Stimulated activated CD4-positive, alpha-beta T cell treated with anti-CD3 and anti-CD28 coated beads, Interleukin-4, amount 100 ng/mL, for 1 hour (primary cell): ENCODE measurements around the gene DNAI1.

Experiments
- DNase-seq: peaks from one replicate; pipeline ENCODE4 v3.0.0-alpha.2; 2020

DNAI1 gene

DNA sequence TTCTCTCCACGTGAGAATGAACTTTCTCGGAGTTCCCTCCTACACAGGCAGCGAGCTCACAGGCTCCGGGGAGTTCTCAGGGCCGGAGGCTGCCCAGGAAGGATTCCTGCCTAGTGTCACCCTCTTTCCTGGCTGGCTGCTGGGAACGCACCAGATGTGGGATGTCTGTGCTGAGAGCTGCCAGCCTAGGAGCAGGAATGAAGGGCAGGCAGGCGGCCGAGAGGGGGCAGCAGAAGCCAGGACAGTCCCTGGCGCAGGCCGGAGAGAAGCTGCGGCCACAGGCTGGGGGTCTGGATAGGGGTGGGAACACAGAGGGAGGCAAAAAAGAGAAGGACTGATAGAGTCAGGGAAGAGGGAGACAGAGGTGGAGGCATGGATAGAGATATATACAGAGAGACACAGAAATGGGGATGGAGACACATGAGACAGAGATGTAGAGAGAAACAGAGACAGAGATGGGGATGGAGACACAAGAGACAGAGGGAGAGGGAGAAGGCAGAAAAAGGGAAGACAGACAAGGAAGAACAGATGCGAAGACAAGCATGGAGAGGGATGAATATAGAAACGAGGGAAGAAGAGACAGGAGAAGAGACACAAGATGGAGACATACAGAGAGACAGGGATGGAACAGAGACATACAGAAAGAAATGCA lies 89.5 kb downstream of the DNAI1 start:
- DNase-seq, result peak; percentile 43

DNA sequence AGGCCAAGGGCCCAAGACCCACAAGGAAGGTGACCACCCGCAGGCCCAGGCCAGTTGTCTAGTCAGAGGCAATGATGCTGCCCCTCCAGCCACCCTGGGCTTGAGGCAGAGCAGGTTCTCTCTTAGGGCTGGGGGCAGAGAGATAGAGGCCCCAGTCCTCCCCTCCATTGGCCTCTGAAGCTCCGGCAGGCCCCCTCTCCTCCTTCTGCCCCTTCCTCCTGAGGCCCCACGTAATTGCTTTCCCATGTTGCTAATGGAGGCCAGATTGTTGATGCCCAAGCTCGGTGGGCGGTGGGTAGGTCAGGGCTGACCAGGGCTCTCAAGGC lies 90.8 kb downstream of the DNAI1 start:
- DNase-seq, result no peak

DNA sequence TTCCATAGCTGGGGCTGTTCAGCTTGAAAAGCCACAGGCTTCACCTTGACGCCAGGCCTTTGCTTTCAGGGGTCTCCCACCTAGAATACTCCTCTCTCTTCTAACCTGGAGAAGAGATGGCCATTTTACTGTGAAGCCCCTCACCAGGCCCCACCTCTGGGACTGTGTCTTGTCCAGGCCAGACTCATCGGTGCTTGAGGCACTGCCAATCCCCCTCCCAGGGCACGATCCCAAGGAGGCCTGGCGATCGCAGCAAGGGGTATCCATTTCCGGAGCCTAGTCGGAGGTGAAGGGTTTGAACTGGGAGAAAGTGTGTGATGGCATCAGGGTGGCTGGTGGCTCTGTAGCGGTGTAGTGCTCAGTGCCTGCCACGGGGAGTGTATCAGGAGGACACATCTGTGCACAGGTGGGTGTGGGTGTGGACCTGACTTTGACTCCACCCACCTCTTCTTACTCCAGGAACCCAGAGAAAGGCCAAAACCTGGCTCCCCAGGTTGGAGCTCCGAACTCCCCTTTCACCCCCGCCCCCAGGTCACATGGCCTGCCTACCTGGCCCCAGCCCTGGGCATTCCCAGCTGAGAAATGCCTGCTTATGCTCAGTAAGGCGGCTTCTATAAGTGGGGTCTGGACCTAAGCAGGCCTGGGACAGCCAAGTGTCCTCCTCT lies 91.5 kb downstream of the DNAI1 start:
- no peak for DNase-seq

DNA sequence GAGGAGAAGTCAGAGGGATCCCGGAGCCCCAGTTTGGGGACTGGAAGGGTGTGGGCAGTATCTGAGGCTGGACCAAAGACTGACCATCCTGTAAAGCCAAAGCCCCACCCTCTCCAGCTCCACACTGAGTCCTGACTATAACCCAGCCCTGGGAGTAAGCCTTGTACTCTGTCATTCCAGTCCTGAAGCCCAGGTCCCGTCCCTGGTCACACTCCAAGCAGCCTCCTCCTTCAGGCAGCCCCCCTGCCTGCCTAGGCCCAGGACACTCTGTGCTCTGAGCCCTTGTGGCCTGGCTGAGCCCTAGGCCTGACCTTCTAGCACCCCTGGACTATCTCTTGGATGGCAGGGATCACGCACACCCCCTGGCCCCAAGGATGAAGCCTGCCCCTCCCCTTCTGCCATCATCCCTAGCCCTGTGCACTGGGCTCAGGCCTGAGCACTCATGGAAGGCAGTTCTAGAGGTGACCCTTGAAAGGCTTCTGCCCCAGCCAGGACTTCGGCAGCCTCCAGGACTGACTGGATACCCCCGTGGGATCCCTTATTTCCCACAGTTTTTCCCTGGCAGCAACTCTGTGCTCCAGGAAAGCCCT lies 92.2 kb downstream of the DNAI1 start:
- DNase-seq, result no peak

DNA sequence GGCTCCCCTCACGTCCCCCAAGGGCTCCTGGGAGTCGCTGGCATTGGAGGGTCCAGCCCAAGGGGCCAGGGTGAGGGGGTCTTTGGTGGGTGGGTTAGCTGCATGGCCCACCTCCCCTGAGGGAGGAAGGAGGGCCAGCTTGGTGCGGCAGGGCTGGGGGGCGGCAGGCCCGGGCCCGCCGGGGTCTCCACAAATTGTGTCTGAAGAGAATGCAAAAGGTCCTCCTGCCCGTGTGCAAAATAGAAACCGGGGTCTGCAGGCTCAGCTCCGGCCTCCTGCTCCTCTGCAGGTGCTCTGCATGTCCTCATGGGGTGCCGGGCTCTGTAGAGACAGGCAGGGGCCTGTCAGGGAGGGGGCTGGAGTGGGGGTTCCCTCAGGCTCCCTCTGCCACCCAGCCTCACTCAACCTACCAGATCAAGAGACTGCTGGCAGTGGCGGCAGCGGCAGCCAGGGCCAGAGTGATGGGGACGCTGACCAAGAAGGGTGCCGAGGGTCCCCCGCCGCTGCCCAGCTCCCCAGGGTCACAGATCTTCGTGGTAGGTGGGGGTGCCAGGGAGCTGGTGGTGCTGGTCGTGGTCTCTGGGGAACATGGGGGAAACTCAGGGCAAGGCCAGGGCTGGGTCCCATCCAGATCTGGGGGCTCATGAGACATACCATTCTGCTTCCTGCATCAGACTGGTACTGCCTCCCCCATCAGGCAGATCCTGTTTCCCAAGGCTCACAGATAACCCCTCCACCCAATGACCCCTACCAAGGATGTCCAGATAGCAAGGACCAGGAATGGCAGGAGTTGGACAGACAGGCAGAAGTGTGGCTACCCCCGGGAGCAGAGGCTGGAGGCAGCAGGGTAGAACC lies 93.4 kb downstream of the DNAI1 start:
- no peak for DNase-seq

DNA sequence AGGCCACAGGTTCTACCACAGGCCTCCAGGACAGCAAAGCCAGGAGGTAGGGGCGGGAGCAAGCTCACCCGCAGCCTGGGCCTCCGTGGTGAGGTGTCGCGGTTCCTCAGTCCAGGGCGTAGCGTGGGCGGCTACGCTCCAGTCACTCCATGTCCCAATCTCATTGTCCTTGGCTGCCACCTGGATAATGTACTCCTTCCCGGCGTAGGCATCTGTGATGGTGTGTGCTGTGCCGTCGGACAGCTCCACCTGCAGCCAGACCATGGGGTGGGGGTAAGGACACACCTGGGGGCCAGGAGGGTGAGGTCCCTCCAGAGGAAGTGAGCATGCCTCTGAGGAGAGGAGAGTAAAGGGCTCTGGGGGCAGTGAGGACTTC lies 94.0 kb downstream of the DNAI1 start:
- no peak for DNase-seq

DNA sequence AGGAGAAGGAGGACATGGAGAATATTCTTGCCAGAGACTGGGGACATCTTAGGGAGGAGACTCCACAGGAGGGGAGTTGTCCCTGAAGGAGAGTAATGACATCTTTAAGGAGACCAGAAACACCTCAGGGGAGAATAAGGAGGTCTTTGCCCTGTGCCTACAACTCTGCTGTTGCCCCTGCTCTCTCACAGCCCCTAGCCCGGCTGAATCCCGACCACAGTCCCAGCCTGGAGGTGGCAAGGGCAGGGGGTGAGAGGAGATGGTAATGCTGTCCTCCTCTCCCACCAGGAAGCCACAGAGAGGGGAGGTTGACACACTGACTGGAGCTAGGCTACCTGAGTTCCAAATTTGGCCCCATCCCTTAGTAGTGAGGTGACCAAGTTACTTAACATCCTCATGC lies 94.4 kb downstream of the DNAI1 start:
- DNase-seq, result no peak

DNA sequence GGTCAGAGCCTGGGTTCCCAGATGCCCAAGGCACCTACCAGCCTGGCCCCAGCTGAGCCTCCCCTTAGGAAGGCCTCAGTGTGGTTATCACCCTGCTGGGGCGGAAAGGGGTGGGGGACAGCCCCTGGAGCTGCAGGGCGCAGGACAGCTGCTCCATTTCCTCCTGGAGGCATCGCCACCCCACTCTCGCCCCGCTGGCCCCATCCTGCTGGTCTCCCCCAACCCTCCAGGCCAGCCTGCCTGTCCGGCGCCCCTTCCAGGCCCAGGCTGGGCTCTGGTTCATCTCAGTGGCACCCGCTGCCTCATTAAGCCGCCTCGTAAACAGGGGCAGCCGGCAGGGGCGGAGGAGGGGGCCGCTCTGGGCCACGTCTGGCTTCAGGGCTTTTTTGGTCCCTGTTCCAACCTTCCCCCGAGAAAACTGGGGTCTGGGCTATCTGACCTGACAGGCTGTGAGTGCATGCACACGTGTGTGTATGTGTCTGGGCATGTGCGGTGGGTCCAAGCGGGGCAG lies 95.0 kb downstream of the DNAI1 start:
- no peak for DNase-seq

DNA sequence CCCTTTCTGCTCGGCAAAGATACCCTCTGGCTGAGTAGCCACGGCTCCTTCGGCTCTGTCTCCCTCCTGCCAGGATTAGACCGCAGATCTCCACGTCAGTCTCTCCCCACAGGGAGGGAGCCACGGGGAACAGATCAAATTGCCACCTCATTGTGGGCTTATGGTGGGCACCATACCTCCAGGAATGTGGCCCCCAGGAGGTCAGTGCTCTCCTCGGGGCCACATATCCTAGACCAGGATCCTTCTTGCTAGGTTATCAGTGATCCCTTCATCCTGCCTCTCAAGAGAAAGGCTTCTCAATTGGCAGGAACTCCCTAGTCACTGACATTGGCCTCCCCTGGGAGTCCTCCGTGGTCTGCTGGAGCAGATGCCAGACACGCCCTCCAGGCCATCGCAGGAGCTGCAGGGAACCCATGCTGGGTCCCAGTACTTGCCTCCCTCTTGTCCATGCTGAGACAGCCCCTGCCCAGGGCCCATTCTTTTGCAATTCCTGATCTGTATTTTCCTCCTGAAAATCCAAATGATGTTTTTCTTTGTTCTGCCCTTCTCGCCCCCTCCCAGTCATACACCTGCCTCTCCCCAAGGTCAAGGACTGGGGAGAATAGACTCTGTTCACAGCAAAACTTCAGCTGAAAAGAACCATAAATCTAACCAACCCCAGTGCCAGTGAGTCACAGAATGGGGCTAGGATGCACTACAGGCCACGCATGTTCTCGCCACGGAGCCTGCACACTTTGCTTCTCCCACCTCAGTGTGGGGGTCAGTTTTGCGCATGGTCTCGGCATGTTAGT lies 95.8 kb downstream of the DNAI1 start:
- no peak for DNase-seq

DNA sequence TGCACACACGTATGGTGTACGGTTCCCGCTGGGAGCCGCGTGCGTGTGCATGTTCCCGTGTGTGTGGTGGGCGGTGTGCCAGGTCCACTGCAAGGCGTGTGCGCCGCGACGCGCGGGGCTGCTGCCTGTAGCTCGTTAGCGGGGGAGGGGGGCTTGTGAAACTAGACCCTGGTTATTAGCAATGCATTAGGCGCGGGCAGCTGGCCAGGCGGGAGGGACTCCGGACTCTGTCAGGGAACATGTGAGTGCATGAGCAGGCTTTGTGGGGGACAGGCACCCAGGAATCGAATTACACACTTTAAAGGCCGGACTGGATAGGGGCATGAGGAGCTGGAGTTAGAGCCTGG lies 96.4 kb downstream of the DNAI1 start:
- no peak for DNase-seq

DNA sequence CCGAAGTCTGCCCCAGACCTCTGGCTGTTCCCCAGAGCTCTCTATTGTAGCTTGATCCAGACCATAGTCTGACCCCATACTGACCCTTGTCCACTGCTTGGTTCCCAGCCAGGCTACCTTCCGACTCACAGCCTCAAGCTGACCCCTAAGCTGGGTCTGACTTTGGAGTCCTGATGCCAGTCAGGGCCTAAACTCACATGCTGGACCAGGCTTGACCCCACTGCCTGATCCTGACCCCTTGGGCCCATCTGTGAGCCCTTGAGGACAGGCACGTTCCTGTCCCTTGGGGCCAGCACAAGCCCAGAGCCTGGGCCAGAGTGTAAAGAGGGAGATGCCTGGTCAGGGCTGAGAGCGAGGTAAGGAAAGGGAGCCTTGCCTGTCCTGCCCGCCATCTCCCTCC lies 96.9 kb downstream of the DNAI1 start:
- DNase-seq, result no peak

DNA sequence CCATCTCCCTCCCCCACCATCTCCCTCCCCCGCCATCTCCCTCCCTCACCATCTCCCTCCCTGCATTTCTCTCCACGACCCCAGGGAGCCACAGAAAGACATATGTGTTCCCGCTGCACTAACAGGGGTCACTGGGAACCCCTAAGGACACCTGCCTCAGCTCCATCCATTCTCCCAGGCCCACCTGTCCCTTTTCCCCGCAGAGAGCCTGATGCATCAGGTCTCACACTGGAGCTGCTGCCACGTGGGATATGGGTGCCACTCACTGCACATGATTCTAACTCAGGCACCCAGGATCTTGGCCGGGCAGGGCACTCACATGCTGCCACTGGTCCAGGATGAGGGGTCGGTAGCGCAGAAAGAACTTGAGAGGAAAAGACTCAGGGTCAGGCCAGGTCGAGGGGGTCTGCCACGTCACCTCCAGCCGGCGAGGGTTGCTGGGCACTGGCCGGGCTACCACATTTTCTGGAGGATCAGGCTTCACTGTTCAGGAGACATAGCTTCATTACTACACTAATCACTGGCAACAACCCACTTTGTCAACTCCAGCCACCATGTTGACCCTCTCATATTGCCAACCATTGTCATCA lies 97.4 kb downstream of the DNAI1 start:
- DNase-seq, result no peak

DNA sequence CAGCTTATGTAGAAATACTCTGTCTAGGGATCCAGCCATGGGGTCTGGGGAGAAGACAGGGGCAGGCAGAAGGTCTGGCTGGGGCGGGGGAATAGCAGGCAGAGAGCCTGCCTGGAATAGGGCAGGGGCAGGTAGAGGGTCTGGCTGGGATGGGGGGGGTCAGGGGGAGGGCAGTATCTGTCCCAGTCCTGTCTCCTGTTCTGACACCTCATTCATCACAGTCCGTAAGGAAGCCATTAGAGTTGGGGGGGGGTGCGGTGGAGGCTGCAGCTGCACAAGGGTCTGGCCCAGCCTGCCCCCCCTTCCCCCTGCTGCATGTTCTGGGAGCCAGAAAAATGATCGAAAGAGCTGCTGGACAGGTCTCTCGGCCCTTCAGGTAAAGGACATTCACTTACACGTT lies 98.3 kb downstream of the DNAI1 start:
- no peak for DNase-seq

DNA sequence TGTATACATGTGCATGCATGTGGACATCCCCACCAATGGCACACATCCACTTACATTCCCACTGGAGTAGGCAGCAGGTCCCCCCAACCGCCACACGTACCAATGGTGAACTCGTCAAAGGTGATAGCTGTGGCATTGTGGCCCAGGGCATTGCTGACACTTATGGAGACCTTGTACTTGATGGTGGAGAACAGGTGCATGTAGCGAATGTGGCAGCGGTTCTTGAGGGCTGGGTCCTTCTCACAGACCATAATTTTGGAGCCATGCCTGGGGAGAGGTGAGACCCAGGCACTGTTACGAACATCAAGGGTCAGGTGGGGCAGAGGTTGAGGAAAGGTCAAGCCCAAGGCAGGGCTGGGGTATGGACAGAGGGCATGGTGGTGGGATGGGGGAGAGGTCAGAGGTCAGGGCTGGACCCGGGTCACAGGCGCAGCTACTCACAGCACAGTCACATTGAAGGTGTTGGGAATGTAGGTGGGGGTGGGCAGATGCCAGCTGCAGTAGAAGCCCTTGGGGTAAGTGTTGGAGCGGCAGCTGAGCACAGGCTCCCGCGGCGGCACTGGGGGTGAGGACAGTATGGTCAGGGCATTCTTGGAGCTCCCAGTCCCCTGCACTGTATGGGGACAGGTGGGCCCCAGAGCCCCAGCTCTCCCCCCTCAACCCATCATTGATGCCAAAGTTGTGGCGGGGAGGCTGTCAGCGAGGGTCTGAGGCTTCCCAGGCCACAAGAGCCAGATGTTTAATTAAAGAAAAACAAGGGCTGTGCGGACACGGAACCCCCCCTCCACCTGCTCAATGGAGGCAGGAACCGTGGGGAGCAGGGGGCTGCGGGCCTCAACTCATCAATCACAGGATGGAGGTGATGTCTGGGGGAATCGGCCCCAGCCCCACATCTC lies 99.1 kb downstream of the DNAI1 start:
- no peak for DNase-seq

DNA sequence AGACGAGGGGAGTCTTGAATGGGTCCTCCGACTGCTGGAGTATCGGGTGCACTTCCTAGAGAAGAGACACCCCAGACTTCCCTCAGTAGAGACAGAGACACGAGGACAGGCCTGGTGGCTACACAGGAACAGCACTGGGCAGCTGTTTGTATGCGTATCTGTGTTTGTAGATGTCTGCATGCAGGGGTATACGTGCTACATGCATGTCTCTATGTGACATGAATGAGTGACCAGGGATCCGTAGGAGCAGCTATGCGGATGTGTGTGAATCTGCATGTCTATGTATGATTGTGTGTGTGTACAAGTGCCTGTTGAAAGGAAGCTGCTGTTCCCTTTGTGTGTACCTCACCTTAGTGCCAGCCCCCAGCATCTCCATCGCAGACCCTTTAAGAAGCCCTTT lies 99.8 kb downstream of the DNAI1 start:
- no peak for DNase-seq

DNA sequence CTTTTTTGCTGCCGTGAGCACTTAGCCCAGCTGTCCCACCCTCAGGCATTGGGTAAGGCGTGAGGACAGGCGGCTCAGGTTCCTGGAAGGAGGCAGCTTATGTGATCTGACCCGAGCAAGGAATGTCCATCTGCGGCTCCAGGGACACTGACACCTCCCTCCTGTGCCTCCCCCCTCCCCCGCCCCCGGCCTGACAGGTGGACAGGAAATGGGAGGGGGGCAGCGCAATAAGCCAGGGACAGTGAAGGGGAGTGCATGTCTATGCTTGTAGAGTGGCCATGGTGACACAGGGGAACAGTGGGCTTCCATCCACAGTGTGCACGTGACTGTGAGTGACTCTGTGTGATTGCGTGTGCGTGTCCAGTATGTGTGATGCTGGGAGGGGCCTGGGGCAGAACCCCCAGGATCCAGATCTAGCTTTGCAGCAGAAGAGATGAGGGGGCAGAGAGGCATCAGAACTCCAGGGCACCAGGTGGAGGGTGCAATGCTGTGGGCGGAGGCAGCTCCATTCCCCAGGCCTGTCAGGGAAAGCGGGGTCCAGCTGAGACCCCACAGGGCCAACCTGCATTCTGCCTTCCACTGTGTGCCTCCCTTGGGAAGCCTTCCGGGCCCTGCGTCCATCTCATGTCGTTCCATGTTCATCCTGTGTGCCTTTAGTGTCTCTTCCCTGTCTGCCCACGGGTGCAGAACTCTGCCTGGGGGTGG lies 100.5 kb downstream of the DNAI1 start:
- no peak for DNase-seq

DNA sequence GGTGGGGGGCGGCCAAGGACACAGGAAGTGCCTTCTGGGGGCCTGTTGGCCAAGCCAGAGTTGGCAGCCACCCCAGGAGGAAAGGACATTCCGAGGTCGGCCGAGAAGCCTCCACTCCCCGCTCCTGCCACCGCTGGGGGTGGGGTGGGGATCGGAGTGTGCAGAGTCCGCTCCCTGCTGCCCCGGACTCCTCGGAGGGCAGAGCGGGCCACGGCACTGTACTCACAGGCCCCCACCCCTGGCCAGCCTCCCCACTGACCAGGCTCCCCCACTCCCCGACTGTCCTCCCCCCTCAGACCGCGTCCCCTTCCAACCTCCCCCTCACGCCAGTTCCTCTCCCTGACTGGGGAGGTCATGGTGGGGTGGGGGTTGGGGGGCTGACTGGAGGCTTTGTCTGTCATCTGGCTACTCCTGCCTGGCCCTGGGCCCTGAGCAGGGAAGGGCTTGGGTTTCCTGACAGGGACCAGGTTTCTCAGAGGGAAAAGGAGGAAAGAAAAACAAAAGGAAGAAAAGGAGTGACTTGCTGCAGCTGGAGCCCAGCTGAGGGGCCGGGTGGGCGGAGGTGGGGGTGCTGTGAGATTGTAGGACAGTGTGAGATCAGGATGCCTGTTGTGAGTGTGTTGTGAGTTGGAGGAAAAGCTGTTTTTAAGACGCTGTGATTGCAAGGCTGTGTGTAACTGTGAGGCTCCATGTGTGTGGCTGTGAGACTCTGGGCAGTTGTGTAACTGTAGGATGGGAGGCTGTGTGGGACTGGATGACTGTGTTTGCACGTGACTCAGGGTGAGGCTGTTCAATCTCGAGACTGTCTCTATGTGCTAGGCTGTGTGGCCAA lies 101.2 kb downstream of the DNAI1 start:
- DNase-seq, result no peak

DNA sequence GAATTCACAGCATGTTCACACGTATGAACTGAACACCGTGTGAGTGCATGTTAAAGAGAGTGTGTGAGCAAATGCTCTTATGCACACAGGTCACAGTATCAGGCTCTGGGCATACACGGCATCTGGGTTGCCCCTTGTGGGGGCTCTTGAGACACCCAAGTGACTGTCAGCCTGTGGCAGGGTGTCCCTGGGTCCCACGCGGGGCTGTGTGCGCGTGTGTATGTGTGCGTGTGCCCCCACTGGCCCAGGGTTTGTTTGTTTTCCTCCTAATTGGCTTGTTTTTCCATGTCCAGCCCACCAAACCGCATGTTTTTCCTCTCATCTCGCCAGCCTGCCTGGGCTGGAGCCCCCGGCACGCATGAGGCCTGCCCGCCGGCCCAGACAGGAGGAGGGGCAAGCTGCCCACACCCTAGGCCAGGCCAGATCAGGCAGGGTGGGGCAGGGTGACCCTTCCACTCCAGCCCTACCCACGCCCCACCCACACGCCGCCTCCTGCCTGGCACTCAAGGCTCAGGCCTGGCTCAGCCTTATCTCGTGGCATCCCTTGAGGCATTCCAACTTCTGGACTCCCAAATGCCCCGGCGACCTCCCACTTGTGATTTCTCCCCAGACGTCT lies 102.1 kb downstream of the DNAI1 start:
- DNase-seq, result no peak

DNA sequence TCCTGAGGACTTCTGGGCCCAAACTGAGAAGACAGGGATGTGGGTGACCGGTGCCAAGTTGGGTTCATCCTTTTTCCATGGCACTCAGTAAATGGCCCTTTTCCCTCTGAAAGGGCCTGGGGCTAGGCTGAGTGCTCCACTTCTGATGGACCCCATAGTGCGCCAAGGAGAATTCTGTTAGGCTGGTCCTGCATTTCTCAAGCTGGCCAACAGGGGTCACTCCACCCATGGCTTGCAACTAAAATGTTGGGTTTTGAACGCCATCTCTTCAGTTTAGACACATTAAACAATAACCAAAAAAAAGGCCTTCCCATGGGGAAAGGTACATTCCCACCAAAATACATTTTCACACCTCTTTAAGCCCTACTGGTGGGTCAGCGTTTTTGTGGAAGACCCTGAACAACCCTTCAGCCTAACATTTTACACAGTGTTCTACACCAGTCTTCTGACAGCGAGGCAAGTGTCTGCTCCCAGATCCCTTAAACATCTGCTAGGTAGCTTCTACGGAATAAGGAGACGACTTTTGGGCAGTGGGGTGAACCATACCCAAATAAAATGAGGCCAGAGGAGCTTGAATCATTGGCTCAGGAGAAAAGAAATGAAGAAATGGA lies 103.6 kb downstream of the DNAI1 start:
- DNase-seq, result no peak
